ENCODE data around the gene RPS6KL1.

The RPS6KL1 gene

DNA sequence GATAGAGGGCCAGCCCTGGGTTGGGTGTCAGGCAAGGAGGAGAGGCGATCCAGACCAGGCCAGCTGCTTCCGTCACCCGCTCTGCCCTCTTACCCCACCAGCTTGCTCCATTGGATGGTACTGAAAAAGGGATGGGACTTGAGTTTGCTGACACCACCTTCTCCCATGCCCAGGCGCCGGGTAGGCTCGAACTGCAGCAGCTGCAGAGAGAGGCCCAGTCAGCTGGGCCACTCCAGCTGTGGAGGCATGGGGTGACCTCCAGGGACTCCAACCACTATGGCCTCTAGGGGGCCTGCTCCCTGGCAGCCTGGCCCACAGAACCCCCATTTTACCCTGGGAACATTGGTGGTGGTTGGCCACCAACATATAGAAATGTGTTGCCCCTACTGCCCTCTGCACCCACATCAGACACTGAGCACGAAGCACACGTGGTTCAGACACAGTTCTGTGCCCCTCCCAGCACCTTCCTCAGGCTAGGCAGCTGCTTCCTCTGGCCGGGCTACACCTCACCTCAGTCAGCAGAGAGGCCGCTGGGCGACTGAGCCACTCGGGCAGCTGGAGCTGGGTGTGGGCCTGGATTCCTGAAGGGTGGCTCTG lies 16.0 kb downstream of the RPS6KL1 start:
- no peak overlapping the region for H3K27ac ChIP-seq (ENCODE audit: low read depth, low read length)
- peak overlapping the region in 1 of 2 donors; percentile 32 for H3K9ac ChIP-seq (ENCODE audit: low read depth in 1 of 2, low read length in 2 of 2)

GRCh38 chr14:74905595-74906142 lies 17.4 kb downstream of the RPS6KL1 start:
- Histone ChIP-seq H3K4me1 (ENCODE audit: control insufficient read depth in 1 of 2, insufficient read depth in 2 of 2, low read length in 2 of 2) (peaks cover 14 to 22% of the 10 kb centered on the region in 2 donors), H3K9ac (ENCODE audit: low read depth in 1 of 2, low read length in 2 of 2) (no peak overlapping the region), H3K27ac (ENCODE audit: low read depth, low read length) (no peak overlapping the region), H3K9me3 (ENCODE audit: control insufficient read depth in 1 of 2, low read length in 2 of 2) (no peaks in the 10 kb centered on the region), H3K4me3 (ENCODE audit: low read depth in 1 of 2, low read length in 2 of 2) (no peak overlapping the region), H3K36me3 (ENCODE audit: control insufficient read depth in 1 of 2, insufficient read depth in 2 of 2, low read length in 2 of 2) (peaks cover 25 to 48% of the 10 kb centered on the region in 2 donors), H3K27me3 (ENCODE audit: control insufficient read depth in 1 of 2, insufficient read depth in 2 of 2, low read length in 2 of 2) (no peaks in the 10 kb centered on the region)

More for the DNA sequence above, 16.0 kb downstream of the RPS6KL1 start:
- H3K4me1 ChIP-seq (ENCODE audit: control insufficient read depth in 1 of 2, insufficient read depth in 2 of 2, low read length in 2 of 2), result peaks cover 23 to 32% of the 10 kb centered on the region in 2 donors
- H3K27me3 ChIP-seq (ENCODE audit: control insufficient read depth in 1 of 2, insufficient read depth in 2 of 2, low read length in 2 of 2), result no peaks in the 10 kb centered on the region
- peaks cover 12 to 35% of the 10 kb centered on the region in 2 donors for H3K36me3 ChIP-seq (ENCODE audit: control insufficient read depth in 1 of 2, insufficient read depth in 2 of 2, low read length in 2 of 2)
- no peak overlapping the region for H3K4me3 ChIP-seq (ENCODE audit: low read depth in 1 of 2, low read length in 2 of 2)
- no peaks in the 10 kb centered on the region for H3K9me3 ChIP-seq (ENCODE audit: control insufficient read depth in 1 of 2, low read length in 2 of 2)

- H3K27me3 ChIP-seq (ENCODE audit: control insufficient read depth in 1 of 2, insufficient read depth in 2 of 2, low read length in 2 of 2), result no peaks in the 10 kb centered on the region
- no peak overlapping the region for H3K27ac ChIP-seq (ENCODE audit: low read depth, low read length)
- peaks cover 14 to 22% of the 10 kb centered on the region in 2 donors for H3K4me1 ChIP-seq (ENCODE audit: control insufficient read depth in 1 of 2, insufficient read depth in 2 of 2, low read length in 2 of 2)
- no peaks in the 10 kb centered on the region for H3K9me3 ChIP-seq (ENCODE audit: control insufficient read depth in 1 of 2, low read length in 2 of 2)
- no peak overlapping the region for H3K9ac ChIP-seq (ENCODE audit: low read depth in 1 of 2, low read length in 2 of 2)
- H3K4me3 ChIP-seq (ENCODE audit: low read depth in 1 of 2, low read length in 2 of 2), result no peak overlapping the region
- H3K36me3 ChIP-seq (ENCODE audit: control insufficient read depth in 1 of 2, insufficient read depth in 2 of 2, low read length in 2 of 2), result peaks cover 33 to 56% of the 10 kb centered on the region in 2 donors
Measured at GRCh38 chr14:74904635-74905503, 18.2 kb downstream of the RPS6KL1 start.

DNA sequence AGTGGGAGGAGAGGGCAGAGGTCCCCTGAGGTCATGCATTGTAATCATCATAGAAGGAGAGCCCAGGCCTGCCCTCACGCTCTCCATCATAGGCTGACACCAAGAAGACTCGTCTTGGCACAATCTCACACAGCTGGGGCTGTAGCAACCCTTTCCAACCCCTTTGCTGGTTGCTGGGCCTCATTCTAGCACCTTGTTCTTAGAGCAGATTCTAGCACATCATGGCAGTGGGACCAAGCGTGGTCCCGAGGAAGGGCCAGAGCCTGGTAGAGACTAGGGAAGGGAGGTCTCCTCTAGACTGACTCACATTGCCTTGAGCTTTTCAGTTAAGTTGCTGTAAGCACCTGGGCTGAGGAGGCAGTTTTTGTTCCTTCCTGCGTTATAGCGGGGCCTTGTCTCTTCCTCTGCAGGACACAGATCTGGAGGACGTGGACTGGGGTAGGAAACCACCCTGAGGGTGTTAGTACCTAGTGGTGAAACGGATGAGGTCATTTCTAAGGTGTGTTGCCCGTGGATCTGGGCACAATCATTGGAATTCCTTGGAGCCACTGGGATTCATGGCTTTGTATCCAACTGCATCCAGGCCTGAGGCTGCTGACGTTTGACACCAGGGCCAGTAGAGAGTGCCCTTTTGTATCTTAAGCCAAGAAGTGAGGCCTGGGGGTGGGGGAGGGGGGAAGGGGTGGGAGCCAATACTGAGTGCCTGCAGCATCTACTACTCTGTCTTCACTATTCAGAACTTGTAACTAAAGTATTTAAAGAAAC lies 19.9 kb downstream of the RPS6KL1 start:
- Histone ChIP-seq H3K4me1 (ENCODE audit: control insufficient read depth in 1 of 2, insufficient read depth in 2 of 2, low read length in 2 of 2) (peaks cover 22 to 26% of the 10 kb centered on the region in 2 donors), H3K9ac (ENCODE audit: low read depth in 1 of 2, low read length in 2 of 2) (no peak overlapping the region), H3K27me3 (ENCODE audit: control insufficient read depth in 1 of 2, insufficient read depth in 2 of 2, low read length in 2 of 2) (no peaks in the 10 kb centered on the region), H3K36me3 (ENCODE audit: control insufficient read depth in 1 of 2, insufficient read depth in 2 of 2, low read length in 2 of 2) (peaks cover 50 to 74% of the 10 kb centered on the region in 2 donors), H3K9me3 (ENCODE audit: control insufficient read depth in 1 of 2, low read length in 2 of 2) (no peaks in the 10 kb centered on the region), H3K4me3 (ENCODE audit: low read depth in 1 of 2, low read length in 2 of 2) (no peak overlapping the region), H3K27ac (ENCODE audit: low read depth, low read length) (no peak overlapping the region)

- Histone ChIP-seq H3K4me3 (ENCODE audit: low read depth in 1 of 2, low read length in 2 of 2) (no peak overlapping the region), H3K9ac (ENCODE audit: low read depth in 1 of 2, low read length in 2 of 2) (no peak overlapping the region), H3K27me3 (ENCODE audit: control insufficient read depth in 1 of 2, insufficient read depth in 2 of 2, low read length in 2 of 2) (no peaks in the 10 kb centered on the region), H3K27ac (ENCODE audit: low read depth, low read length) (no peak overlapping the region), H3K36me3 (ENCODE audit: control insufficient read depth in 1 of 2, insufficient read depth in 2 of 2, low read length in 2 of 2) (peaks cover 84 to 97% of the 10 kb centered on the region in 2 donors), H3K9me3 (ENCODE audit: control insufficient read depth in 1 of 2, low read length in 2 of 2) (no peaks in the 10 kb centered on the region), H3K4me1 (ENCODE audit: control insufficient read depth in 1 of 2, insufficient read depth in 2 of 2, low read length in 2 of 2) (peaks cover 7 to 10% of the 10 kb centered on the region in 2 donors)
Measured at GRCh38 chr14:74898694-74899093, 24.4 kb downstream of the RPS6KL1 start.

DNA sequence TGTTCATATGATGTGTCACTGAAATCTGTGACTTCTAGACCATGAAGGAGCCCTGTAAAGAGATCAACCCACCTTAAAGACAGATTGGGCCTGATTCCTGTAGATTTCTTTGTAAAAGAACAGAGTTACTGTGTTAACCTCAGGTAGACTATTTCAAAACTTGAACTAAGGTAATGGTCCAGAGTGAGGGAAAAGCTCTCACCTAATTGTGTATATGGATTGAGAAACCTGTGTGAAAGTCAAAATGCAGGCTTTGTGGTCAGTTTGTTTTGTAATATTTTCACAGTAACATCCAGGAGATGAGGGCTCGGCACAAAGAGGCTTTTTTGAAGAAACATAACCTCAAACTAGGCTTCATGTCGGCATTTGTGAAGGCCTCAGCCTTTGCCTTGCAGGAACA lies 25.0 kb downstream of the RPS6KL1 start:
- peaks cover 89 to 99% of the 10 kb centered on the region in 2 donors for H3K36me3 ChIP-seq (ENCODE audit: control insufficient read depth in 1 of 2, insufficient read depth in 2 of 2, low read length in 2 of 2)
- peaks cover 7 to 15% of the 10 kb centered on the region in 2 donors for H3K4me1 ChIP-seq (ENCODE audit: control insufficient read depth in 1 of 2, insufficient read depth in 2 of 2, low read length in 2 of 2)
- no peak overlapping the region for H3K27ac ChIP-seq (ENCODE audit: low read depth, low read length)
- no peak overlapping the region for H3K9ac ChIP-seq (ENCODE audit: low read depth in 1 of 2, low read length in 2 of 2)
- no peaks in the 10 kb centered on the region for H3K27me3 ChIP-seq (ENCODE audit: control insufficient read depth in 1 of 2, insufficient read depth in 2 of 2, low read length in 2 of 2)
- no peaks in the 10 kb centered on the region for H3K9me3 ChIP-seq (ENCODE audit: control insufficient read depth in 1 of 2, low read length in 2 of 2)
- H3K4me3 ChIP-seq (ENCODE audit: low read depth in 1 of 2, low read length in 2 of 2), result no peak overlapping the region

DNA sequence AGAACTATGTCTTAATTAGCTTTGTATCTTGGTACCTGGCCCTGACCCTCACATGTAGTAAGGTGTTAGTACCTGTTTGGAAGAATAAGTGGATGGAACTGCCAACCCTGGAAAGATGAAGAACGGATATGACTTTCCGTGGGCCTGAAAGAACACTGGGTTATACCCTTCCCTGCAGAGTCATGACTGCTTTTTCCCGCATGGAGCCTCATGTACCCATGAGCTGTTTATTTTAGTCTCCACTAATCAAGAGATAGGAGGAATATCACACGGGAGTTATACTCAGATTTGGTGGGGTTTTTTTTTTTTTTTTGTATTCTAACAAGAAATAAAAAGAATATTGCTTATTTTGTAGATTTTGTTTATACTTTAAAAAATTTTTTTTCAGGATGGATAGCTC lies 25.4 kb downstream of the RPS6KL1 start:
- peaks cover 89 to 99% of the 10 kb centered on the region in 2 donors for H3K36me3 ChIP-seq (ENCODE audit: control insufficient read depth in 1 of 2, insufficient read depth in 2 of 2, low read length in 2 of 2)
- H3K4me3 ChIP-seq (ENCODE audit: low read depth in 1 of 2, low read length in 2 of 2), result no peak overlapping the region
- no peaks in the 10 kb centered on the region for H3K27me3 ChIP-seq (ENCODE audit: control insufficient read depth in 1 of 2, insufficient read depth in 2 of 2, low read length in 2 of 2)
- no peak overlapping the region for H3K9ac ChIP-seq (ENCODE audit: low read depth in 1 of 2, low read length in 2 of 2)
- H3K4me1 ChIP-seq (ENCODE audit: control insufficient read depth in 1 of 2, insufficient read depth in 2 of 2, low read length in 2 of 2), result peaks cover 7 to 18% of the 10 kb centered on the region in 2 donors
- no peaks in the 10 kb centered on the region for H3K9me3 ChIP-seq (ENCODE audit: control insufficient read depth in 1 of 2, low read length in 2 of 2)
- H3K27ac ChIP-seq (ENCODE audit: low read depth, low read length), result no peak overlapping the region

DNA sequence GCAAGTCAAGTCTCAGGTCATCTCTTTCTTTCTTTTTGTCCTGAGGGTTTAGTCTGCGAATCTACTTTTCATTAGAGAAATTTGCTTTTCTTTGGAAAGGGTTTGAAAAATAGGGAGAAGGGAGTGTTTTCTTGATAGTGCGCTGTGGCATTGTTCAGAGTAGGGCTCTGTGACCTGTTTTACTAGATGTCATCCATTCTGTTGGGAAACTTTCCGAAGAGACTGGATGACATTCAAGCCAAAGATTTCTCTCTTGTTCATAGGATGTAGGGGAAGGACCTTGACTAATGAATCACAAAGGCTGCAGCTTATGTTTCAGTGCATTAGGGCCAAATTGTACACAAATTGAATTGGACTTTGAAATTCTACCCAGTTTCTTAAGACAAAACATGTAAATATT lies 26.7 kb downstream of the RPS6KL1 start:
- Histone ChIP-seq H3K9me3 (ENCODE audit: control insufficient read depth in 1 of 2, low read length in 2 of 2) (no peaks in the 10 kb centered on the region), H3K27ac (ENCODE audit: low read depth, low read length) (no peak overlapping the region), H3K9ac (ENCODE audit: low read depth in 1 of 2, low read length in 2 of 2) (no peak overlapping the region), H3K4me3 (ENCODE audit: low read depth in 1 of 2, low read length in 2 of 2) (no peak overlapping the region), H3K27me3 (ENCODE audit: control insufficient read depth in 1 of 2, insufficient read depth in 2 of 2, low read length in 2 of 2) (no peaks in the 10 kb centered on the region), H3K36me3 (ENCODE audit: control insufficient read depth in 1 of 2, insufficient read depth in 2 of 2, low read length in 2 of 2) (peaks cover 83 to 98% of the 10 kb centered on the region in 2 donors), H3K4me1 (ENCODE audit: control insufficient read depth in 1 of 2, insufficient read depth in 2 of 2, low read length in 2 of 2) (peaks cover 7 to 18% of the 10 kb centered on the region in 2 donors)

GRCh38 chr14:74893614-74894091 lies 29.4 kb downstream of the RPS6KL1 start:
- Histone ChIP-seq H3K4me3 (ENCODE audit: low read depth in 1 of 2, low read length in 2 of 2) (no peak overlapping the region), H3K9ac (ENCODE audit: low read depth in 1 of 2, low read length in 2 of 2) (no peak overlapping the region), H3K9me3 (ENCODE audit: control insufficient read depth in 1 of 2, low read length in 2 of 2) (no peaks in the 10 kb centered on the region), H3K27me3 (ENCODE audit: control insufficient read depth in 1 of 2, insufficient read depth in 2 of 2, low read length in 2 of 2) (no peaks in the 10 kb centered on the region), H3K4me1 (ENCODE audit: control insufficient read depth in 1 of 2, insufficient read depth in 2 of 2, low read length in 2 of 2) (peaks cover 10 to 15% of the 10 kb centered on the region in 2 donors), H3K27ac (ENCODE audit: low read depth, low read length) (no peak overlapping the region), H3K36me3 (ENCODE audit: control insufficient read depth in 1 of 2, insufficient read depth in 2 of 2, low read length in 2 of 2) (peaks cover 60 to 92% of the 10 kb centered on the region in 2 donors)

Data from duodenal mucosa (tissue), 2 donors.